MV-4-11 (cell line): ENCODE measurements around the gene RUSC2.

Experiments
- DNase-seq: peaks from one replicate; lab custom pipeline; 2025; lab: John Stamatoyannopoulos, UW

The RUSC2 gene, protein sequence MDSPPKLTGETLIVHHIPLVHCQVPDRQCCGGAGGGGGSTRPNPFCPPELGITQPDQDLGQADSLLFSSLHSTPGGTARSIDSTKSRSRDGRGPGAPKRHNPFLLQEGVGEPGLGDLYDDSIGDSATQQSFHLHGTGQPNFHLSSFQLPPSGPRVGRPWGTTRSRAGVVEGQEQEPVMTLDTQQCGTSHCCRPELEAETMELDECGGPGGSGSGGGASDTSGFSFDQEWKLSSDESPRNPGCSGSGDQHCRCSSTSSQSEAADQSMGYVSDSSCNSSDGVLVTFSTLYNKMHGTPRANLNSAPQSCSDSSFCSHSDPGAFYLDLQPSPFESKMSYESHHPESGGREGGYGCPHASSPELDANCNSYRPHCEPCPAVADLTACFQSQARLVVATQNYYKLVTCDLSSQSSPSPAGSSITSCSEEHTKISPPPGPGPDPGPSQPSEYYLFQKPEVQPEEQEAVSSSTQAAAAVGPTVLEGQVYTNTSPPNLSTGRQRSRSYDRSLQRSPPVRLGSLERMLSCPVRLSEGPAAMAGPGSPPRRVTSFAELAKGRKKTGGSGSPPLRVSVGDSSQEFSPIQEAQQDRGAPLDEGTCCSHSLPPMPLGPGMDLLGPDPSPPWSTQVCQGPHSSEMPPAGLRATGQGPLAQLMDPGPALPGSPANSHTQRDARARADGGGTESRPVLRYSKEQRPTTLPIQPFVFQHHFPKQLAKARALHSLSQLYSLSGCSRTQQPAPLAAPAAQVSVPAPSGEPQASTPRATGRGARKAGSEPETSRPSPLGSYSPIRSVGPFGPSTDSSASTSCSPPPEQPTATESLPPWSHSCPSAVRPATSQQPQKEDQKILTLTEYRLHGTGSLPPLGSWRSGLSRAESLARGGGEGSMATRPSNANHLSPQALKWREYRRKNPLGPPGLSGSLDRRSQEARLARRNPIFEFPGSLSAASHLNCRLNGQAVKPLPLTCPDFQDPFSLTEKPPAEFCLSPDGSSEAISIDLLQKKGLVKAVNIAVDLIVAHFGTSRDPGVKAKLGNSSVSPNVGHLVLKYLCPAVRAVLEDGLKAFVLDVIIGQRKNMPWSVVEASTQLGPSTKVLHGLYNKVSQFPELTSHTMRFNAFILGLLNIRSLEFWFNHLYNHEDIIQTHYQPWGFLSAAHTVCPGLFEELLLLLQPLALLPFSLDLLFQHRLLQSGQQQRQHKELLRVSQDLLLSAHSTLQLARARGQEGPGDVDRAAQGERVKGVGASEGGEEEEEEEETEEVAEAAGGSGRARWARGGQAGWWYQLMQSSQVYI (N-terminal part only)

DNA sequence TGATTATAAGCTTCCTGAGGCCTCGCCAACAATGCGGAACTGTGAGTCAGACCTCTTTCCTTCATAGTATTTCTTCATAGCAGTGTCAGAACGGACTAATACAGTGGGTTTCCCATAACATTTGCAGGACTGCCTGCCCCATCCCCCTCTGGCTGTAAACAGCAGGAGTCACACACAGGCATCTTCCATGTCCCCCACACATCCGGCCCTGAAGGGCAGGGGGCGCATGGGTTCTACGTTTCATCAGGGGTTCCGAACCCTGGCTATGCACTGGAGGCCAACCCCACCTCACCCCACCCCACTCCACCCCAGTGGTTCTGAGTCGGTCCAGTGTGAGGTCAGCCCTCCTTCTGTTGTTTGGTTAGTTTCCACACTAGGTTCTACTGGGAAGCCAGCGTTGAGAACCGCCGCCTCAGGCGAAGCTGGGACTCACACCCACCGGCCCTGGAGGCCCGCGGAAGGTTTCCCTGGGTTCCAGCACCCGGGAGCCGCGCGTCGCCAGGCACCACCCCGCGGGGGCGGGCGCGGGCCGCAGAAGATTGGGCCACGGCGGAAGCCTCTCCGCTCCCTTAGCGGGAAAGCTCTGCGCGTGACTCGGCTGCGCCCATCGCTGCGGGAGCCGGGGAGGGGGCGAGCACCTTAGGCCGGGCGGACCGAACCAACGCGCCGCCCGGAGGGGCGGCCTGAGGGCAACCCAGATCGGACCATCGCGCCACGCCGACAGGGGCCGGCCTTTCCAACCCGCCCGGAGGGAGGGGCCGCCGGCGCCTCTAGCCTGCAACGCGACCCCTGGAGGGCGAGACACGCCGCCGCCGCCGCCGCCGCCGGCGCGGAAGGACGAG lies at the start of gene RUSC2:
Gene RUSC2, plus strand, starts transcription at position 799 of the 842 bp plus-strand sequence. CDS start 56,411 bp downstream, outside the sequence.
- DNase-seq: peak; percentile 50

DNA sequence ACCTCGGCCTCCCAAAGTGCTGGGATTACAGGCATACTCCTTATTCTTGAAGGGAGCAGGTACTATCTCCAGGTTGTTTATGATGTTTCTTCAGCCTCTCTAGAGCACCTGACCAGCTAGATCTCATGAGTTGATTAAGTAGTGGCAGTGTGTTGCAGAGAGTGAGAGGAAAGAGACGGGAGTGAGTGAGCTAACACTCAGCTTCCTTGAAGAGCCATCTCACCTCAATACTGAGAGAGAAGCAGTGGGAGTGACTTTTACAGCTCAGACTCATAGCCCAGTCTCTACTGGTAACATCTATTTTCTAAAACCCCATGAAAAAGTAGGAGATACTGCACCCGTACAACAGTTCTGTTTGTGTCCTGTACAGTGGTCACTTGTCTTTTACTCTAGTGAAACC lies 43.9 kb upstream of the RUSC2 start:
- DNase-seq: no peak

DNA sequence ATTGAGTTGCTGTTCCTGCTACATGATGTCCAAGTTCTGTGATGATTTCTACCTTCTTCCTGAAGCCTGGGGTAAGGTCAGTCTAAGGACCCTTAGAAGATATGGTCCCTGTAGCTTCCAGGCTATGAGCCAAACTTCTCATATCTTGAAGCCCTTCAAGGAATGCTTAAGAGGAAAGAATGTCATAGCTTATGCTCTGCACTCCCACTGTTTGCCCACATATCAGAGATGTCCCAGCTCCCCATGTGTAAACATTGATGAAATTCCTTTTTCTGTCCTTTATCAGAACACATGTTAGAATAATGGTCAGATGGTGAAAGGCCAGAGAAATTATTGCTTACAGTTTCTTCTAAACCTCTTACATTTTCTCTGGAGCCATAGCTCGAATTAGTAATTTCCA lies 41.4 kb upstream of the RUSC2 start:
- DNase-seq: no peak

DNA sequence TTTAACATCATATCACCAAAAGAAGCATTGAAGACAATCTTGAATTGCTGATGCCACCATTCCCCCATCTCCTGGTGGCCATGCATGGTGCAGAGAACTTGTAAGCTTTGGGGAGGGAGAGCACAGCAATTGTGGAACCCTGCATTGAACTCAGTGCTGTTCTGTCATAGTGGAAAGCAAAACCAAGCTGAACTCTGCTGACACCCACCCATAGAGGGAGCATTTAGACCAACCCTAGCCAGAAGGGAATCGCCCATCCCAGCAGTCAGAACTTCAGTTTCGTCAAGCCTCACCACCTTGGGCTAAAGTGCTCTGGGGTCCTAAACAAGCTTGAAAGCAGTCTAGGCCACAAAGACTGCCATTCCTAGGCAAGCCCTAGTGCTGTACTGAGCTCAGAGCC lies 37.4 kb upstream of the RUSC2 start:
- no peak for DNase-seq

DNA sequence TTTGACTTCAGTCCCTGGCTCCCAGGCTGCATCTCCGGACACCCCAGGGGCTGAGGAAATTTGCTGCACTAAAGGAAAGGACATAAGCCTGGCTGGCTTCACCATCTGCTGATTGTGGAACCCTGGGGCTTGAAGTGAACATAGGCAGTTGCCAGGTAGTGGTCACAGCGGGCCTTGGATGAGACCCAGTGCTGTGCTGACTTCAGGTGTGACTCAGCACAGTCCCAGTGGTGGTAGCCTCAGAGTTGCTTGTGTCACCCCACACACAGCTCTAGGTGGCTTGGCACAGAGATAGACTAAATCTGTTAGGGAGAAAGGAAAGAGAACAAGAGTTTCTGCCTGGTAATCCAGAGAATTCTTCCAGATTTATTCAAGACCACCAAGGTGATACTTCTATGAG lies 36.1 kb upstream of the RUSC2 start:
- no peak for DNase-seq

DNA sequence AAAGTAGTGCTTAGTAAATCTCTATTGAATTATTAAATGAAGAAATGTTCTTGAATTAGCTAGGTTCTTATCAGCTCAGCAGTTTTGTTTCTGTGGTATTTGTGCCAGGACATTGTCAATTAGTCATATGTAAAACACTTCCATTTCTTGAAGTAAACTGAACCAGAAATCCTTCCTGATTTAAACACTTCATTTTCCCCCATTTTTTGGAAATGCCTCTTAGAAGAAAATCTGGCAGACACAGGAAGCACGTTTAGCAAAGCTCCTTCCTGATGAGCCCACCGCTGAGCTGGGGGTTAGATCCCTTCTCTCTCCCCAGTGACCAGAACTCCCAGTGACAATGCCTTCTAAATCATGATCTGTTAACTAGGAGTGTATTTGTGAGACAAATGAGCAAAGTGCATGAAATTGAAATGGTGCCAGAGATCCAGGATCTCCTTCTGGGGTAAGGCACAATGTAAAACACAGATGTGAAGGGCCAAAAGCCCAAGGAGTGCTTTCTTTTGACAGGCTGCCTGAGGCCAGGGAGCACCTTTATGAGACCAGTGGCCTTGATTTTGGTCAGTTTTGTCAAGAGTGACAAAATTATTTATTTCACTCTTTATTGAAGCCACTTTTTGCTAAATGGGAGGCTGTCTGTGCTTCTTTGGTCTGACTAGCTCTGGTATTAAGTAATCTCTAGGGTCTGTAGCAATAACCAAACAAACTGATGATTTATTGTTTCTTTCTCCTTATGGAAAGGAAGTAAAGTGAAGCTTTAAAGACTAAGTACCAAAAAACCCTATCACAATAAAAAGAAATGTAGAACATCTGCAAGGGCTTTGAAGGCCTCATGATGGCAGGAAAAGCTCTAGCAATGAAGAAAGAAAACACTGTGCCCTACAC lies 25.5 kb upstream of the RUSC2 start:
- peak; percentile 78 for DNase-seq

DNA sequence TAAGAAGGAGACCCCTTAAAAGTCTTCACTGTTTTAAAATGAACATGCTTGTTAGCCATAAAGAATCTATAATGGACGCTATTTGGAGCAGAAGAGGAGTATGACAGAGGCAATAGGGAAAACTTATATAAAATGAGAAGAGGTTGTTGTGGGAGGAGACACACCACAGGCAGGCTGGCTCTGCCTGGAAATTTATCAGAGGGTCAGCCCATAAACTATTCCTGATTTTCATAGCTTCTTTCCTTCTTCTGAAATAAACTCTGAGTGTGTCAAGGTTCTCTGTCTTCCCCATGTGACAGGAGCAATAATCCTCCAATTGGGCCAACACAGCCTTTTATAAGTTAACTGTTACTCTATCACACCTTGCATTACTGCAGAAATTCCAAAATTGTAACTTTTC lies 19.6 kb upstream of the RUSC2 start:
- no peak for DNase-seq

DNA sequence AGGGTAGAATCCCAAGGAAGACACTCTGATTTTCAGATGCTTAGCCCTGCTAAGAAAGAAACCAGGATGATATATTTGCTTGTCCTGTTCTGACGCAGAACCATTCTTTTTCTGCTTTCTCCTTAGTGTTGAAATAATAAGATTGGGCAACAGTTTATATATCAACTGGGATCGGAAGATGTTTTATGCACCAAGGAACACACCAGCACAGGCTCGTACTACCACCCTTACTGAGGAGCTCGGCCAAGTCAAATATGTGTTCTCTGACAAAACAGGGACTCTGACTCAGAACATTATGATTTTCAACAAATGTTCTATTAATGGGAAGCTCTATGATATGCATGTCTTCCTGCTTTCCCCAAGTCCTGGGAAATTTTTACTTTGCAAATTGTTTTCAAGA lies 19.0 kb upstream of the RUSC2 start:
- DNase-seq: no peak

DNA sequence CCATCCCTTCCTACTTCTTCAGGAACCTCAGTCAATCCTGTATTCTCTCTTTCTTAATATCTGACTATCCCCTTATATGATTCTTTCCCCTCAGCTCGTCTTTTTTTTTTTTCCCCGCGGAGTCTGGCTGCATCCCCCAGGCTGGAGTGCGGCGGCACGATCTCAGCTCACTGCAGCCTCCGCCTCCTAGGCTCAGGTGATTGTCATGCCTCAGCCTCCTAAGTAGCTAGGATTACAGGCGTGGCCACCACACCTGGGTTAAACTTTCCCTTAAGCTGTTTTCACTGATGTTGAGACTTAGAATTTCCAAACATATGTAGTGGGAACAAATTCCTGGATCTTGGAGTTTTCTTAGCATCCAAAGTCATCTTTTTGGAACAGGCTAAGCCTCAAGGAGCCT lies 13.3 kb upstream of the RUSC2 start:
- DNase-seq: no peak

DNA sequence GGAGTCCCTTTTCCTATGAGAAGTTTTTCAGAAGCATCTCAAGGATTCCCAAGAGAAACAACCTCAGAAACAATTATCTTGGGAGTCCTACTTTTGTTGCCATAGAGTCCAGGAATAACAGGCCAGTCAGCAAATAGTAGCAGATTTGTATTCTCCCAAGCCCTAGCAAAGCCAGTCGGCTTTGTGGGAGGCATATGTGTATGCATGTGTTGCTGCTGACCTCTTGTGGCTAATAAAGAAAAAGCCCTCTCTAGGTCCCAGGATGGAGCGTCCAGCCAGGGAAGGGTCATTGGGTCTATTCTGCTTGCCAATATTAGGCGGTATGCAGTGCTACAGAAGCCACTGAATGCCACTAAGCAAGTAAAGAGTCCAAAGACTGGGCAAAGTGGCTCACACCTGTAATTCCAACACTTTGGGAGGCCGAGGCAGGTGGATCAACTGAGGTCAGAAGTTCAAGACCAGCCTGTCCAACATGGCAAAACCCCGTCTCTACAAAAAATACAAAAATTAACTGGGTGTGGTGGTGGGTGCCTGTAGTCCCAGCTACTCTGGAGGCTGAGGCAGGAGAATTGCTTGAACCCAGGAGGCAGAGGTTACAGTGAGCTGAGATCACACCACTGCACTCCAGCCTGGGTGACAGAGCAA lies 12.6 kb upstream of the RUSC2 start:
- peak; percentile 63 for DNase-seq

DNA sequence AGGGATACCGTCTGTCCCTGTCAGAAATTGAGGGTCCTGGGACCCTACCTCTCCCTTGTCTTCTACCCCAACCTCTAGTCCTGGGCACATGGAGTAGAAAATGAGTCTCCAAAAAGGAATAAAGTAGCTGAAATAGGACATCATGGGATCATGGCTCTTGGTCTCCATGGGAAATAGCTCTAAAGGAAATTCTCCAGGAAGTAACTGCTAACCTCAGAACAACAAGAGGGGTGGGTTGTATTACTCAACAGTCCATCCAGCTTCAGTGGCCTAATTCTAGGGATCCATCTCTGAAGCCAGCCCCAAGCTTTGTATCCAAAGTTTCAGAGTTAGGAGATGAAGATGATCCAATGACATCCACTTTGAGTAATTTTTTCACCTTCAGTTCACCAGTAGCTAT lies 11.0 kb upstream of the RUSC2 start:
- no peak for DNase-seq

DNA sequence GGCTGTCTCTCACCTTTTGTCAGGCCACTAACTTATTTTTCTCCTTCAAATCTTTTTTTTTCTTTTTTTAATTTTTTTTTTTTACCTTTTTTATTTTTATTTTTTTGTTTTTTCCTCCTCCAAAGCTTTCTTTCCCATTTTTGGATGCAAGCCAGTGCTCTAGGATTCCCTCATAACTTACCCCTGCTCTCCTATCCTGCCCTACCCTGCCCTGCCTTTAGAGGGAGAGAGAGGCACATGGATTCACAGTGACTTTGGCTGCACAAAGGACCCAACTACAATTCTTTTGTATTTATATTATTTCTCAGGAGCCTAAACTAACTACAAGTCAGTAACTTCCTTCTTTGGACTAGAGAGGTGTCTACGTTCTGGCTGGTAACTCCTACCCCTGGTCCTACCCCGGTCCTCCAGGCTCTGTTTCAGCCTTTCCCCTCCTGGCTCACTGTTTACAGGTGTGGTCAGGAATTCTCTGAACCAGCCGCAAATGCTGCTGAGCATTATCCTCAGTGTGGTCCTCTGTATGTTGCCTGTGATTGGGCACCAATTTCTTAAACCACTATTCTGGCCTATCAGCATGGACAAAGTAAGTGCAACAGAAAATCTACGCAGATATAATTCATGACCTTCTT lies 8.4 kb upstream of the RUSC2 start:
- peak; percentile 46 for DNase-seq

DNA sequence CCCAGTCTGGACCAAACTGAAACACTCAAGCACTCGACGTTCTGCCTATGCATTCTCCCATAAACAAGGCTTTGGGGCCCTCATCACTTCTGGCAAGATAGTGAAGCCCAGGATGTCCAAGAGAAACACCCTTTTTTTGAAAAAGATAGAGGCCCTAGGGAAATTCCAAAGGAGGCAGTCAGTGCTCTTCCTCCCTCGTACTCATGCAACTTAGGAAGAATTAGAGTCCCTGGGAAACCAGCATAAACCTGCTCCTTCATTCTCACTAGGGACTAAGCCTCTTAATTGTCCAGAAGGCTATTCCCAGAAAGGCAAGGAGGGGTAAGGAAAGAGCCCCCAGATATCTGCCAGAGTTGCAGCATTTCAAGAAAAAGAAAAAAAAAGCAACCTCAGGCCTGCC lies 7.8 kb upstream of the RUSC2 start:
- no peak for DNase-seq

DNA sequence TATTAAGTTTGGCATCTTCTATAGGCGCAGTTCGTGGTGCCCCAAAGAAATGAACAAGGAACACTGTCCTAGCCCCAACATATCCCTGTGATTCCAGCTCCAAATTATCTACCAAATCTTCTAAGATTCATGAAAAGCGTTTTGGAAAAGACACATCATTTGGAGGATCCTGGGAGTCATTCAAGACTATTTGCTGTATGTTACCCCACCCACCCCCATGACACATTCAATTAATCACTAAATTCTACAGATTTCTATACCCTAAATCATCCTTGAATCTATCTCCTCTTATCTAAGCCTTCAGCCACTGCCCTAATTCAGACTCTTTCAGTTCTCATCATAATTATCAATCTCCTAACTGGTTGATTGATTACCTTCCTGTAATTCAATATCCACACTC lies 5.5 kb upstream of the RUSC2 start:
- no peak for DNase-seq

DNA sequence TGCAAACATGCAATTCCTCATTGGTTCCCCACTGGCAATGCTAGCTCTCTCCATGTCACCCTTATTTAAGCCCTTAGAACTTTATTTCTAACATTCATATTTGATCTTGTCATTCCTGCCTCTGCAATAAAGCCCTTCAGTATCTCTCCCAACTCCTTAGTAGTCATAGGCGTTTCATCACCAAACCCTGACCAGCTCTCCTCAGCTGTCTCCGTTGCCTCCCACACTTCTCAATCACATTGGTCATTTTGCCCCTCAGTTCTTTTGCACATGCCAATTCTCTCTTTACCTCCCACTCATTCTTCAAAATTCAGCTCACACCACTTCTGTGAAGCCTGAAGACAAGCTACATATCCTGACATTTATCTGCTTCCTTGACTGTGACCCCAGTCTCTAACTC lies 2.8 kb upstream of the RUSC2 start:
- DNase-seq: no peak

DNA sequence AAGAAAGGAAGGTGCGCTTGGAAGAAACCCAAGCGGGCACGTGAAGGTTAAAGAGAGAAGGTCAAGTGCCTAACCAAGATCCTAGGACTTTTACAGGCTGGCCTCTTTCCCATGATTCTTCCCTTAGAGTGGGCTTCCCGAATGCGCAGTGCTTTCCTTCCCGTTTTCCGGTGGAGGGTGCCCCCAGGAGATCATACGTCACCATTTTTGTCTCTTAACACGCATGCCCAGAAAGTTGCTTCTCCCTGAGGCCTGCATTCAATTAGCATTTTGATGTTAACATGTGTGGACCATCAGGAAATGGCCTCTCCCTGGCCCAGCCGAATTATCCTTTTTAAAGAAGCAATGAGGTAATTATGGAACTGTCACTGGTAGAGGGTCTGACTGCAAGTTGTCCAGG lies 1.9 kb upstream of the RUSC2 start:
- DNase-seq: no peak

DNA sequence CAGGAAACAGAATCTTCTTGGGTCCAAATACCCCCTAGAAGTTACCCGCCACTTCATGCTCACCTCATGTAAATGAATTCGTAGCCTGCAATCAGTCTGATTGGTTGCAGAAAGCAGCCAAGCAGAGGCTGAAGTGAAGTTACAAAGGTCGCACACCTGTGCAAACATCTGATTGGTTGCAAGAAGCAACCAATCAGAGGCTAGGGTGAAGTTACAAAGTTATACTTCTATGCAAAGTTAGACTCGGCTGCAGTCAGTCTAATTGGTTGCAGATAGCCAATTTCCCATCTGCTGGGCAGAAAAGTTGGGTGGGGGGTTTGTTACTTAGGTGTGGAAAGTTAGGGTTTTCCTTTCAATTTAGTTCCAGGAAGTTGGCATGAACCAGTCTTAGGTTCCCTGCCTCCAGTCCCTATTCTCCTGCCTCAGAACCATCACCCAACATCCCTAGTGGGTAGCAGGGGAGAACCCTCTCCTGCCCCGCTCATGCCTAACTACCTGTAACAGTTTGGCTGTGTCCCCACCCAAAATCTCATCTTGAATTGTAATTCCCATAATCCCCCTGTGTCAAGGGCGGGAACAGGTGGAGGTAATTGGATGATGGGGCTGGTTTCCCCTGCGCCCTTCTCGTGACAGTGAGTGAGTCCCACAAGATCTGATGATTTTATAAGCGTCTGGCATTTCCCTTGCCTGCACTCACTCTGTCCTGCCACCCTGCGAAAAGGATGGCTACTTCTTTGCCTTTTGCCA lies 1.2 kb upstream of the RUSC2 start:
- DNase-seq: no peak

DNA sequence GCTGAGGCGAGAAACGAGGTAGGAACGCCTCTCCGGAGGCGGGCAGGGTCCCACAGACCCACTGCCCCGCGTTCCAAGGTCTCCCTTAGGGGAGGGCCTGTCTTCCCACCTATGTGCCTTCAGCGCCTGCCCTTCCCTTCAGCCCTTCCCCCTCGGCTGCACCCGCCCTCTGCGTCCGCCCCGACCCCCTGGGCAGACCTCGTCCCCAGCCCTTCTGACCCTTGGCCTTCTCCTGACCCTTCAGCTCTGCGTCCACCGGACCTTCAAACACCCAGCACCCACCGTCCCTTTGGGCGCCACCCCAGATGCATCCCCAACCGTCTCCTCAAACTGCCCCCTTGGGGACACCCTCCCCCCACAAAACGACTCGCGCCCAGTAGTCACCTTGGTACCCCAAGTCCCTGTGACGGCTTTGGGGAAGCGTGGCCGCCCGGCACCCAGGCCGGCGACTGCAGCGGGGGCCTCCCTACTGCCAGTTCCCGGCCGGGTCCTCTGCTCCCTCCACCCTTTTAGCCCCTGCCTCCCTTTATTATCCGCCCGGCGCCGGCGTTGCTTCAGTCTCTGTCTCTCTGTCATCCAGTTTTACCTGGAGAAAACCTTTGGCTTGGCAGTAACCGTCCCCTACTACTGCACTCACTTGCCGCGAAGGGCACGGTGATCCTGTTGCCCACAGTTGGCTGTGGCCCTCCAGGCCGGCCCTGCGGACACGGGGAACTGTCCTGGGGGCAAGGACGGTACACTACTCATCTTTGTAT lies 421 bp downstream of the RUSC2 start:
- no peak for DNase-seq
